OCI-LY1 (cell line): ENCODE data around the gene GCC2.
"Not testable (repeated sequence)": the region's sequence is repeated elsewhere in the genome, so short reads cannot be mapped to it uniquely, and the experiment has no call there.

Experiments used
- H2AFZ ChIP-seq: fragments of 200-600 bp; sonication (generic), shearing (Covaris generic); 2 replicates; pipeline ENCODE4 v1.6.0; 2014; ENCODE audit warnings: antibody characterized with exemption, mild to moderate bottlenecking, low read length
- H3F3A ChIP-seq: fragments of 200-600 bp; sonication (generic), shearing (Covaris generic); 2 replicates; pipeline ENCODE4 v1.6.0; 2014; ENCODE audit warnings: mild to moderate bottlenecking, antibody characterized with exemption, low read length, moderate library complexity; ENCODE audit not compliant: insufficient read depth
- H3K27ac ChIP-seq: fragments of 200-600 bp; sonication (generic); 2 replicates; pipeline ENCODE4 v1.5.1; 2014; ENCODE audit warnings: low read length, mixed run types, mild to moderate bottlenecking, low read depth; ENCODE audit not compliant: poor library complexity, severe bottlenecking
- H3K27me3 ChIP-seq: fragments of 200-600 bp; sonication (generic); 2 replicates; pipeline ENCODE4 v1.6.0; 2014; ENCODE audit warnings: antibody characterized with exemption, mild to moderate bottlenecking, low read length, moderate library complexity; ENCODE audit not compliant: insufficient read depth
- H3K36me3 ChIP-seq: fragments of 200-600 bp; sonication (generic); 2 replicates; pipeline ENCODE4 v1.6.1; 2014; ENCODE audit warnings: mild to moderate bottlenecking, antibody characterized with exemption, low read length, moderate library complexity, mixed read lengths; ENCODE audit not compliant: insufficient read depth
- H3K4me1 ChIP-seq: fragments of 200-600 bp; sonication (generic); 2 replicates; pipeline ENCODE4 v1.5.1; 2014; ENCODE audit warnings: mild to moderate bottlenecking, low read length, moderate library complexity; ENCODE audit not compliant: insufficient read depth, severe bottlenecking
- H3K4me2 ChIP-seq: fragments of 200-600 bp; sonication (generic), shearing (Covaris generic); 2 replicates; pipeline ENCODE4 v1.6.1; 2014; ENCODE audit warnings: low read length
- H3K4me3 ChIP-seq: fragments of 200-600 bp; sonication (generic); 2 replicates; pipeline ENCODE4 v1.5.1; 2014; ENCODE audit warnings: low read length, low read depth, mild to moderate bottlenecking, mixed read lengths; ENCODE audit not compliant: poor library complexity, severe bottlenecking
- H3K79me2 ChIP-seq: fragments of 200-600 bp; shearing (Covaris generic); 2 replicates; pipeline ENCODE4 v1.6.1; 2016; ENCODE audit warnings: mixed run types, low read length, mixed read lengths; ENCODE audit not compliant: insufficient read depth
- H3K9ac ChIP-seq: fragments of 200-600 bp; sonication (generic), shearing (Covaris generic); 2 replicates; pipeline ENCODE4 v1.6.1; 2014; ENCODE audit warnings: mild to moderate bottlenecking, low read length, mixed read lengths
- H3K9me2 ChIP-seq: fragments of 200-600 bp; sonication (generic), shearing (Covaris generic); 2 replicates; pipeline ENCODE4 v1.6.1; 2014; ENCODE audit warnings: low read depth, mild to moderate bottlenecking, low read length, mixed read lengths
- H3K9me3 ChIP-seq: fragments of 200-600 bp; shearing (Covaris generic); 2 replicates; pipeline ENCODE4 v1.6.1; 2014; ENCODE audit warnings: low read length, mixed read lengths
- H4K20me1 ChIP-seq: fragments of 200-600 bp; sonication (generic), shearing (Covaris generic); 2 replicates; pipeline ENCODE4 v1.6.0; 2016; ENCODE audit warnings: mild to moderate bottlenecking, low read length; ENCODE audit not compliant: insufficient read depth
- CTCF ChIP-seq: fragments of 200-600 bp; sonication (generic), shearing (Covaris generic); IDR thresholded peaks from 2 replicates; pipeline ENCODE4 v1.5.1; 2017; ENCODE audit warnings: mild to moderate bottlenecking, antibody characterized with exemption, low read length, moderate library complexity, mixed read lengths
- EZH2 ChIP-seq: fragments of 200-600 bp; sonication (generic), shearing (Covaris generic); IDR thresholded peaks from 2 replicates; pipeline ENCODE4 v1.8.0; 2017; ENCODE audit warnings: borderline replicate concordance, mixed run types, mild to moderate bottlenecking, antibody characterized with exemption, low read length, moderate library complexity, mixed read lengths

GCC2 gene

GRCh38 chr2:108554528-108554927 lies 105.5 kb downstream of the GCC2 start:
- H3K27ac ChIP-seq = no peak overlapping the region
- 0 out of 2 replicates have a peak, but pooled peaks cover 2% of the 10 kb centered on the region for H3K79me2 ChIP-seq
- TF ChIP-seq EZH2 (no peak), CTCF (no peak)
- no peaks in the 10 kb centered on the region for H3K9me3 ChIP-seq
- H3K4me1 ChIP-seq = no peaks in the 10 kb centered on the region
- H2AFZ ChIP-seq = no peak overlapping the region
- no peaks in the 10 kb centered on the region for H3K9me2 ChIP-seq
- no peaks in the 10 kb centered on the region for H3F3A ChIP-seq
- H4K20me1 ChIP-seq = 0 out of 2 replicates have a peak, but pooled peaks cover 2% of the 10 kb centered on the region
- H3K36me3 ChIP-seq = no peaks in the 10 kb centered on the region
- H3K27me3 ChIP-seq = no peaks in the 10 kb centered on the region
- no peak overlapping the region for H3K9ac ChIP-seq
- H3K4me2 ChIP-seq = no peak overlapping the region
- H3K4me3 ChIP-seq = no peak overlapping the region

GRCh38 chr2:108555572-108555971 lies 106.6 kb downstream of the GCC2 start:
- Histone ChIP-seq H3F3A (no peaks in the 10 kb centered on the region), H2AFZ (no peak overlapping the region), H3K4me2 (no peak overlapping the region), H3K36me3 (no peaks in the 10 kb centered on the region), H3K27me3 (no peaks in the 10 kb centered on the region), H3K9me3 (no peaks in the 10 kb centered on the region), H3K4me3 (no peak overlapping the region), H3K4me1 (no peaks in the 10 kb centered on the region), H3K9ac (no peak overlapping the region), H4K20me1 (0 out of 2 replicates have a peak, but pooled peaks cover 2% of the 10 kb centered on the region), H3K79me2 (no peaks in the 10 kb centered on the region), H3K27ac (no peak overlapping the region), H3K9me2 (no peaks in the 10 kb centered on the region)
- no peak for TF ChIP-seq CTCF
- no peak for TF ChIP-seq EZH2

- not testable (repeated sequence) for H3K27me3 ChIP-seq, H2AFZ ChIP-seq, H3K27ac ChIP-seq, H3K4me2 ChIP-seq, H3K4me1 ChIP-seq, H3F3A ChIP-seq, H3K36me3 ChIP-seq, H3K9me3 ChIP-seq, H3K9me2 ChIP-seq, H3K79me2 ChIP-seq, H4K20me1 ChIP-seq, H3K9ac ChIP-seq, H3K4me3 ChIP-seq
Measured at GRCh38 chr2:108556581-108556980, 107.6 kb downstream of the GCC2 start.
